ENCODE measurements around the gene NDUFA12.

DNA sequence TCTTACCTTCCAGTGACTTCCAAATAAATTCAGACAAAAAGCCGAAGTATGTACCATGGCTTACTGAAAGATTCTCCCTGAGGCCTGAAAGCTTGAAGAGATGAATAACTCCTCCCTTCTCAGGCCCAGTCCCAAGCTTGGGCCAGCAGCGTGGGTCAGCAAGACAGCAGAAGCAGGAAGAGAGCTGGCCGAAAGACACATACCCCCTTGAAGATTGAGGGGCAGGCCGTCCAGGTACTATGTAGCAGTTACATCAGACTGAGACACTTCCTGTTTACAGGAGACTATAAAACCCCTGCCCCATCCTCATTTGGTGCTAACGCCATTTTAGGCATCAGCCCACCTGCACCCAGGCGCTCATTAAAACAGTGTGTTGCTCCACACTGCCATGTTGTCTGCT lies 15.0 kb downstream of the NDUFA12 start:
- TF ChIP-seq ZFX (IDR thresholded peaks at IDR 0.05; ENCODE audit: borderline replicate concordance), result no peak
- TF ChIP-seq, protein P1, sequence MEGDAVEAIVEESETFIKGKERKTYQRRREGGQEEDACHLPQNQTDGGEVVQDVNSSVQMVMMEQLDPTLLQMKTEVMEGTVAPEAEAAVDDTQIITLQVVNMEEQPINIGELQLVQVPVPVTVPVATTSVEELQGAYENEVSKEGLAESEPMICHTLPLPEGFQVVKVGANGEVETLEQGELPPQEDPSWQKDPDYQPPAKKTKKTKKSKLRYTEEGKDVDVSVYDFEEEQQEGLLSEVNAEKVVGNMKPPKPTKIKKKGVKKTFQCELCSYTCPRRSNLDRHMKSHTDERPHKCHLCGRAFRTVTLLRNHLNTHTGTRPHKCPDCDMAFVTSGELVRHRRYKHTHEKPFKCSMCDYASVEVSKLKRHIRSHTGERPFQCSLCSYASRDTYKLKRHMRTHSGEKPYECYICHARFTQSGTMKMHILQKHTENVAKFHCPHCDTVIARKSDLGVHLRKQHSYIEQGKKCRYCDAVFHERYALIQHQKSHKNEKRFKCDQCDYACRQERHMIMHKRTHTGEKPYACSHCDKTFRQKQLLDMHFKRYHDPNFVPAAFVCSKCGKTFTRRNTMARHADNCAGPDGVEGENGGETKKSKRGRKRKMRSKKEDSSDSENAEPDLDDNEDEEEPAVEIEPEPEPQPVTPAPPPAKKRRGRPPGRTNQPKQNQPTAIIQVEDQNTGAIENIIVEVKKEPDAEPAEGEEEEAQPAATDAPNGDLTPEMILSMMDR (IDR thresholded peaks at IDR 0.05), result no peak
